OCI-LY3 (cell line): ENCODE data around the gene CHRNB1.

Experiments used
- EZH2phosphoT487 ChIP-seq: fragments of 200-600 bp; shearing (Covaris generic); IDR thresholded peaks from 2 replicates; pipeline ENCODE4 v1.6.1; 2018; ENCODE audit warnings: antibody characterized with exemption, mixed run types, low read depth
- TF ChIP-seq, protein P1 (sequence below): fragments of 200-600, 300-600 bp; sonication (generic); IDR thresholded peaks from 2 replicates; pipeline ENCODE4 v1.5.1; 2014; ENCODE audit warnings: antibody characterized with exemption, low read length, low read depth

DNA sequence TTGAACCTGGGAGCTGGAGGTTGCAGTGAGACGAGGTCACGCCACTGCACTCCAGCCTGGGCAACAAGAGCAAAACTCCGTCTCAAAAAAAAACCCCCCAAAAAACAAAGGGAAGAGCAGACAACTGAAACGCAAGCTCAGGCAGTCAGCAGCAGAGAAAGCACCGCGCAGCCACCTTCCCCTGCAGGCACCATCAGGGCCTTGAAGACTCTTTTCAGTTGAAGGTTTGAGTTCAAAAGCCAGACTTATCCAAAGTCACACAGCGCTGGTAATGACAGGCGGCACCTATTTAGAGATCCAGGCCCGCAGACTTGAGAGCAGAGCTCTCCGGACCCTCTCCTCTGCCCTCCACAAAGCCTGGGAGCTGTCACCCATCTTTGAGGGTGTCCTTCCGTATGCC, 23.4 kb downstream of the CHRNB1 start:
- TF ChIP-seq, protein P1, sequence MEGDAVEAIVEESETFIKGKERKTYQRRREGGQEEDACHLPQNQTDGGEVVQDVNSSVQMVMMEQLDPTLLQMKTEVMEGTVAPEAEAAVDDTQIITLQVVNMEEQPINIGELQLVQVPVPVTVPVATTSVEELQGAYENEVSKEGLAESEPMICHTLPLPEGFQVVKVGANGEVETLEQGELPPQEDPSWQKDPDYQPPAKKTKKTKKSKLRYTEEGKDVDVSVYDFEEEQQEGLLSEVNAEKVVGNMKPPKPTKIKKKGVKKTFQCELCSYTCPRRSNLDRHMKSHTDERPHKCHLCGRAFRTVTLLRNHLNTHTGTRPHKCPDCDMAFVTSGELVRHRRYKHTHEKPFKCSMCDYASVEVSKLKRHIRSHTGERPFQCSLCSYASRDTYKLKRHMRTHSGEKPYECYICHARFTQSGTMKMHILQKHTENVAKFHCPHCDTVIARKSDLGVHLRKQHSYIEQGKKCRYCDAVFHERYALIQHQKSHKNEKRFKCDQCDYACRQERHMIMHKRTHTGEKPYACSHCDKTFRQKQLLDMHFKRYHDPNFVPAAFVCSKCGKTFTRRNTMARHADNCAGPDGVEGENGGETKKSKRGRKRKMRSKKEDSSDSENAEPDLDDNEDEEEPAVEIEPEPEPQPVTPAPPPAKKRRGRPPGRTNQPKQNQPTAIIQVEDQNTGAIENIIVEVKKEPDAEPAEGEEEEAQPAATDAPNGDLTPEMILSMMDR = no peak
- no peak for TF ChIP-seq EZH2phosphoT487
